ENCODE measurements around the gene SHKBP1.
"Not testable (repeated sequence)": the region's sequence is repeated elsewhere in the genome, so short reads cannot be mapped to it uniquely, and the experiment has no call there.

SHKBP1 gene

DNA sequence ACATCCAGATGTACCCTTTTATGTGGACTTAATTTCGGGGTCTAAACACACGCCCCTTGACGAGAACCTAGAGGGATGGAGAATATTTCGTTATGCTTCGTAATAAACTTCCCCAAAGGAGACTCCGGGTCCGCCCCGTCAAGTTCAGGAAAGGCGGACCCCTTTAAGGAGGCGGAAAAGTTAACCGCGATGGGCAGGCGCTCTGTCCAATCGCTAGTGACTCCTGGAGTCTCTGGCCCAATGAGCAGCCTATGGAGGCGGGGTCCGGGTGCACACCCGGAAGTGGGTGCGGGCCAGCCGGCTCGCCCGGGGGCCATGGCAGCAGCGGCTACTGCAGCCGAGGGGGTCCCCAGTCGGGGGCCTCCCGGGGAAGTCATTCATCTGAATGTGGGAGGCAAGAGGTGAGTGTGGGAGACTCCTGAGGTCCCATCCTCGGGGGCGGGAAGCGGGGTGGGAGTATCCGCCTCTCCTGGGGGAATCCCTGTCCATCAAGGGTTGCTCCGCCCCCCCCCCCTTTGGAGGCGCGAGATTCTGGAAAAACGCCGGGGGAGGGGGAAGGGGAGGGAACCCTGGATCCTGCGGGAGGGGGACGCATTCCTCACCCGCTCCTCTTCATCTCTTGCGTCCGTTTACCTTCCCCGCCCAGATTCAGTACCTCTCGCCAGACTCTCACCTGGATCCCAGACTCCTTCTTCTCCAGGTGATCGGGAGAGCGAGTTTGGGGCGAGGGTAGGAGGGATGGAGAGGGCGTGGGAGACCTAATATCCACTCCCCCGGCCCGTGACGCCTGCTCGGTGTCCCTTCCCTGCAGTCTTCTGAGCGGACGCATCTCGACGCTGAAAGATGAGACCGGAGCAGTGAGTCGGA, at the start of gene SHKBP1:
SHKBP1 (plus strand) TSS at position 289 of the 867 bp plus-strand sequence; CDS start at position 316, 27 bp downstream.
- DNase-seq = peak; percentile 76 to 89 (median 82)

DNA sequence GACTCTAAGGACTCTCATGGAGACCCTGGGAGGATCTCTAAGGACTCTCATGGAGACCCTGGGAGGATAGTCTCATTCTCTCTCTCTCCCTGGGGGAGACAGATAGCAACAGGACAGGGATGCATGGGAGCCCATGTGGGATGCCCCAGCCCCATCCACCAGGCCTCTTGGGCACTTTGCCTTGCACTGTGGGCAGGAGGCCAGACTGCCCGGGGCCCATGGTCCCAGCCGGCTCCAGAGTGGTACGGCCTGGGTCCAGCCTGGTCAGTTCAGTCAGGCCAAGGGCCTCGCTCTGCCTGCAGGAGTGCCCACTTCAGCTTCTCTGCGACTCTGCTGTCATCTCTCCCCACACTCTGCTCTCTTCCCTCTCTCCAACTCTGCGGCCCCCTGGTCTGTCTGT, 48.6 kb upstream of the SHKBP1 start:
- no peak for DNase-seq

DNA sequence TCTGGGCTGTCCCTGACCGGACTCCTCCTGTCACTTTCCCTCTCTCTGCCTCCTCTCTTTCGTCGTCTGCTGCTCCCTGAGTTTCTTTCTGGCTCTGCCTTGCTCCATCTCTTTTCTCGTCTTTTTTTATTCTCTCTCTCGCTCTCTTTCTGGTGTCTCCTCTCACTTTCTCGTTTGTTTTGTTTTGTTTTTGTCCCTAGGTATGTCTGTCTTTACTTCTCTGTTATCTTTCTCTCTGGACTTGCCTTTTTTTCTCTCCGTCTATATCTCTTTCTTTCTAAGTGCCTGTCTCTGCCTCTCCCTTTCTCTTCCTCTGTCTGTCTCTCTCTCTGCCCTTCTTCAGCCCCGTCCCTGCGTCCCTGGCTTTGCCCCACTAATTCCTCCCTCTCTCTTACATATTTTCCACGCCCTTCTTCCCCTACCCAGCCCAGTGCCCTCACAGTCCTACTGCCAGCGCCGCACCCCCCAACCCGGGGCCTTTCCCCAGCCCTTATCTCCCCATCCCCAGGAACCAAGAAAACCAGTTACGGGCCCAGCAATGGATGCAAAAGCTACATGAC, 48.1 kb upstream of the SHKBP1 start:
- no peak for DNase-seq

GRCh38 chr19:40529093-40529954, 47.3 kb upstream of the SHKBP1 start:
- peak; percentile 84 to 90 (median 88) for DNase-seq

DNA sequence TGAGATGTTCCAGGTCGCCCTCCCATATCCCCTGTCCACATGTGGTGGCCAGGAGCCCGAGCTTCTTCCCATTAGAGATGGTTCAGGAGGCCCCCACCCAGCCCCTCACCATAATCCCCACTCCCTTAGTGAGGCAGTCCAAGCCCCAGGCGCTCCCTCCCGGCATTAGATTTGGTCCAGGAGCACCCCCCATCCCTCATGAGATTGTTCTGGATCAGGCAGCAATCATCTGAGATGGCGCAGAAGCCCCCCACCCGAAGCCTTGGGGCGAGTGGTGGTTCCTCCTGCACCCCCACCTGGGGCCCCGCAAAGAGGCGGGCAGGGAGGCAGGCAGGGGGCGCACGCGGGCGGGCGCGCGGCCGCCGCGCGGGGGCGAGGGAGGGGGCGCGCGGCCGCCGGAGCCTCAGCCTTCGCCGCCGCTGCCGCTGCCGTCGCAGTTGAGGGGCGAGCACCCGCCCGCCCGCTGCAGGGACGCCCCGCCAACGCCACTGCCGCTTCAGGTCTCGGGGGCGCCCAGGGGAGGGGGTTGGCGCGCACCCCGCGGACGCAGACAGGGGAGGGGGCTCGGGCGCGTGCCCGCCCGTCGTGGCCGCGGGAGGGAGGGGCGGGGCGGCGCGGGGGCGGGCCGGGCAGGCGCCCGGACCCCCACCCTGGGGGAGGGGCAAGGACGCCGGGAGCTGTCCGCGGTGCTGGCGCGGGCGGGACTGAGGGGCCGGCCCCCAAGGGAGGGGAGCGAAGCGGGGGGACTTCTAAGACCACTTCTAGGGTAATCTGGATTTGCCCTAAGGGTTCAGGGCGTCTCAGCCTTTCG, 46.4 kb upstream of the SHKBP1 start:
- DNase-seq = peak in 2 of 4 experiments; percentile 12 to 32

DNA sequence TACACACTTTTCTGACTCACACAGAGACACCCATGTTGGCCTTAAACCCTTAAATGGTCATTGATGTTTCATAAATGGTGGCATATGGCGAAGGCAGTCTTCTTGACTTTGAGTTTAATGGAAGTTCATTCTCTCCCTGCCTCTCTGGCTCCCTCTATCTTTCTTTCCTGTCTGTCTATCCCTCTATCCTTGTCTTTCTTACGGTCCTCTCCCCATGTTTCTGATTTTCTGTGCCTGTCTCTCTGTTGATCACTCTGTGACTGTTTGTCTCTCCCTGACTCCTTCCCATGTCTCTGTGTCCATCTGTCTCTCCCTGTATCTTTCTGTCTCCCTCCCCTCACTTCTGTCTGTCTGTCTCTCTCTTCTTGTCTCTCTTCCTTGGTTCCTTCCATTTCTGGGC, 43.2 kb upstream of the SHKBP1 start:
- DNase-seq = no peak

GRCh38 chr19:40534148-40534547, 42.5 kb upstream of the SHKBP1 start:
- DNase-seq = no peak

DNA sequence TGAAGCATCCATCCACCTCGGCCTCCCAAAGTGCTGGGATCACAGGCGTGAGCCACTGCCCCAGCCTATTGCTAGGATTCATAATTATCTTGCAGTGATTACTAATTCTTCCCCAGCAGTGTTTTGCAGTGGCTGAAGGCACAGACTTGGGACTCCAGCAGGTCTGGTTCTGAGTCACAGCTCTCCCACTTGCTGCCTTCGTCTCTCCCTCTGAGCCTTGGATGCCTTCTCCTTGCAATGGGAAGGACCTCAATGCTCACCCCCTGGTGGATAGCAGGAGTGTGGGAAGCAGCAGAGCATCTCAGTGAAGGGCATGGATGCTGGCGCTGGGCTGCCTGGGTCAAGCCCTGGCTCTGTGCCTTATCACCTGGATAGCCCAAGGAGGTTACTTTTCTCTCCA, 37.6 kb upstream of the SHKBP1 start:
- DNase-seq = no peak

DNA sequence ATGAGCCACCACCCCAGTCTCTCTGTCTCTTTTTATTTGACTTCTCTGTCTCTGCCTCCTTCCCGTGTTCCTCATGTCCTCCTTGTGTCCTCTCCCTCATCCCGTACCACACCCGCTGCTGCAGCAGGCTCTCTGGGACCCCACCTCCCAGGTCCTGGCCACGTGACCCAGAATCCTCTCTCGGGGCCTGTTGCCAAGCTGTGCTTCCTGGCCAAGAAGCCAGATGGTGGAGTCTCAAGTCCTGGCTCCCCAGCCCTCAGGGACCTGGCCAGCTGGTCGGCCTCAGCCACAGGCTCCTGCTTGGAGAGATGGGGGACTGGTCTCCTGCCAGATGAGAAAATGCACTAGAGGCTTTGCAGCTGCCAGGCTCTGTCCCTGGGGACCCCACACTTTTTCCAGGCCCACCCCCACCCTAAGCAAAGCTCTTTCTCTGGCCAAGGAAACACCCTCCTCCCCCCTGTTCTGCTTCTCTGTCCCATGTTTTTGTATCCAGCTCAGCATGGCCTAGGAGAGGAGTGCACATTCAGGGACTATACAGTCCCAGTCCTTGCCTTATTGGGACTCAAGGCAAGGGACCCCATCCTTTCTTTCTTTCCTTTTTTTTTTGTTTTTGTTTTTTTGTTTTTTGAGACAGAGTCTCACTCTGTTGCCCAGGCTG, 34.3 kb upstream of the SHKBP1 start:
- DNase-seq = no peak

GRCh38 chr19:40543029-40543597, 33.6 kb upstream of the SHKBP1 start:
- no peak for DNase-seq

- DNase-seq = not testable (repeated sequence)
Observed at GRCh38 chr19:40546153-40546841, 30.4 kb upstream of the SHKBP1 start.

DNA sequence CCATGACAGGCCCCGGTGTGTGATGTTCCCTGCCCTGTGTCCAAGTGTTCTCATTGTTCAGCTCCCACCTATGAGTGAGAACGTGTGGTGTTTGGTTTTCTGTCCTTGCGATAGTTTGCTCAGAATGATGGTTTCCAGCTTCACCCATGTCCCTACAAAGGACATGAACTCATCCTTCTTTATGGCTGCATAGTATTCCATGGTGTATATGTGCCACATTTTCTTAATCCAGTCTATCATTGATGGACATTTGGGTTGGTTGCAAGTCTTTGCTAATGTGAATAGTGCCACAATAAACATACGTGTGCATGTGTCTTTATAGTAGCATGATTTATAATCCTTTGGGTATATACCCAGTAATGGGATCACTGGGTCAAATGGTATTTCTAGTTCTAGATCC, 29.5 kb upstream of the SHKBP1 start:
- not testable (repeated sequence) for DNase-seq

DNA sequence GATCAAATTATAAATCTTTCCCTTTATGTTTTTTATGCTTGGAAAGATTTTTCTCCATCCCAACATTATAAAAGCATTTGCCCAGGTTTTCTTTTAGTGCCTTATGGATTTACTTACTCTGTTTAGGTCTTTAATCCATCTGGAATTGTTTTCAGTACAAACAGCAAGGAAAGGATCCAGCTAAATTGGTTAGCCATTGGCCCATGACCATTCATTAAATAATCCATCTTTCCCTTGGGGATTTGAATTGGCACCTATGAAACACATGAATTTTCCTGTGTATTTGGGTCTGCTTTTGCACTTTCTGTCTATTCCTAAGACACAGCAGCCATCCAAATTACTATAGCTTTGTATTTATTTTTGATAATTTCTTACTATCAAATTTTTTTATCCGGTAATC, 28.8 kb upstream of the SHKBP1 start:
- DNase-seq = no peak

DNA sequence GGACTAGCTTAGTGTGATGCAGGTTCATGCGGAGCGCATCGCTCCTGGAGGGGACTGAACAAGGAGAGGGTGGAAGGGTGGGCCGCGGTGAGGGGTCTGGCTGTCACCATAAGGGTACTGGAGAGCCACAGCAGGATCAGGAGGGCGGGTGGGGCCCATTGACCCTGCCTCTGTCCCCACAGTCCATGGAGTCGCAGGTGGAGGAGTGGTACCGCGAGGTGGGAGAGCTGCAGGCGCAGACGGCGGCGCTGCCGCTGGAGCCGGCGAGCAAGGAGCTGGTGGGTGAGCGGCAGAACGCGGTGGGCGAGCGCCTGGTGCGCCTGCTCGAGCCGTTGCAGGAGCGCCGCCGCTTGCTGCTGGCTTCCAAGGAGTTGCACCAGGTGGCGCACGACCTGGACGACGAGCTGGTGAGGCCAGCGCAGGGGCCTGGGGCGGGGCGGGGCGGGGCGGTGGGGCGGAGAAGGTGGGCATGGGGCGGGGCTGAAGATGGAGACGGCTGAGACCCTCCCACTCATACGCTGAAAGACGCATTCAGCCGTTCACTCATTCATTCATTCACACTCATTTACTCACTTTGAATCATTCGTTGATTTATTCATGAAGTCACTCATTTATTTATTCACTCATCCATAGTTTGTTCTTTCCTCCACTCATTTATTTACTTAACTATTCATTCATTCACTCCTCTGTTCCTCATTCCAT, 27.5 kb upstream of the SHKBP1 start:
- peak; percentile 24 to 68 (median 44) for DNase-seq

DNA sequence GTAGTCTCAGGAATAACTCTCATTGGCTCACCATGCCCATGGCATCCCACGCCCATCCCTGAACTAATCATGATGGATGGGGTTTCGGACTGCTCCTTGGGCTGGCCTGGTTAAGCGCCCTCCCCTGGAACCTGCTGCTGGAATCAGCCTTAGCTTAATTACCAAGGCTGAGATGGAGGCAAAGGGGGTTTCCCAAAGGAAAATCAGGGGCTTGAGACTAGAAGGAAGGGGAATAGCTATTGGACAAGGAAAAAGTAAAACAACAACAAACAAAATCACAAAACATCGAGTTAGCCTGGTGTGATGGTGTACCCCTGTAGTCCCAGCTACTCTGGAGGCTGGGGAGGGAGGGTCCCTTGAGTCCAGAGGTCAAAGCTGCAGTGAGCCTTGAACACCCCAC, 25.7 kb upstream of the SHKBP1 start:
- no peak for DNase-seq

- DNase-seq = no peak
Observed at GRCh38 chr19:40552848-40553247, 23.8 kb upstream of the SHKBP1 start.

- no peak for DNase-seq
Observed at GRCh38 chr19:40553885-40554857, 22.5 kb upstream of the SHKBP1 start.

DNA sequence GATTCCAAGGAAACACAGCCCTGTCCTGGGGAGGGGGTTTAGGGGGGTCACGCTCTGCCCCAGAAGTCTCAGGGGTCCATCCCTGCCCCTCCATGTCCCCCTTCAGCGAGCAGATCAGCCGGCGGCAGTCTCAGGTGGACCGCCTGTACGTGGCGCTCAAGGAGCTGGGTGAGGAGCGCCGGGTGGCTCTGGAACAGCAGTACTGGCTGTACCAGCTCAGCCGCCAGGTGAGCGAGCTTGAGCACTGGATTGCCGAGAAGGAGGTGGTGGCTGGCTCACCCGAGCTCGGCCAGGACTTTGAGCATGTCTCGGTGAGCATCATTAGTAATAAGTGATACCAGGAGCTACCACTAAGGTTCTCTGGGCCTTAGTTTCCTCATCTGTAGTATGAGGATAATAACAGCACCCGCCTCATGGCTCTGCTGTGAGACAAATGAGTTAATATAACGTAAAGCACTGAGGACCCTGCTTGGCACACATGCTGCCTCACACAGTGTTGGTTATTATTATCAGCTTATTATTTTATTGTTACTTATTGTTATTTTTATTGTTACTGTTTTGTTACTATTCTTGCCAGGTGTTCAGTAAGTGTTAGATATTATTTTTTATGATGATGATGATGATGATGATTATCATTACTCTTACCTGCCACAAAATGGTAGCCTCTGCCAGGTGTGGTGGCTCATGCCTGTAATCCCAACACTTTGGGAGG, 20.5 kb upstream of the SHKBP1 start:
- no peak for DNase-seq
